ENCODE measurements around the gene COX19. TPM values are rescaled to one million over a fixed set of nuclear protein-coding genes. Genes with fewer than 3 reads are reported as not detected.

COX19 gene
- polyA plus RNA-seq, 1 donor from 2014 or later: 16.0 TPM

DNA sequence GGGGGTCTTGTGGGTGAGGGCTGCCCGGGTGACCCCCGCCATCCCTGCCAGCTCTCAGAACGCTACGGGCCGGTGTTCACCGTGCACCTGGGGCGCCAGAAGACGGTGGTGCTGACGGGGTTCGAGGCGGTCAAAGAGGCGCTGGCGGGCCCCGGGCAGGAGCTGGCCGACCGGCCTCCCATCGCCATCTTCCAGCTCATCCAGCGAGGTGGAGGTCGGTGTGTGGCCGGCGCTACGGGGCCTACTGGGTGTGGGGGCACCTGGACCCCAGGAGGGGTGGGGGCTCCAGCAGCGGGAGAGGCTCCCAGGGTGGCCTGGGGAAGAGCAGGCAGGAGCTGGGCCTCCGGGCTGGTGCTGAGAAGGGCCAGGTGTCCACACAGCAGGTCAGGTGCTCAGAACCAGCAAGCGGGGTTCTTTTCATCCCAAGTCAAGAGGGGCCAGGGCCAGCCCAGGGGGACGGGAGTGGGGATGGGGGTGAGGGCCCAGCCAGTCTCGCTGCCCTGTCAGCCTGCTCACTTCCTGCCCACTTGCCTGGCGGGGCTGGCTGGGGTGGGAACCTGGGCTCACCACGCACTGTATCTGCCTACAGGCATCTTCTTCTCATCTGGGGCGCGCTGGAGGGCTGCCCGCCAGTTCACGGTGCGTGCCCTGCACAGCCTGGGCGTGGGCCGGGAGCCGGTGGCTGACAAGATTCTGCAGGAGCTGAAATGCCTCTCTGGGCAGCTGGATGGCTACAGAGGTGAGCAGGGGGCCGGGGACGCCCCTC, 9.2 kb upstream of the COX19 start:
- Histone ChIP-seq H3K79me2 (replicated peaks; ENCODE audit: insufficient read depth, low read length) (no peaks in the 10 kb centered on the region), H4K20me1 (ENCODE audit: insufficient read depth) (no peaks in the 10 kb centered on the region), H3K4me3 (ENCODE audit: low read length) (no peak overlapping the region), H3K27ac (ENCODE audit: low read length) (no peak overlapping the region), H3K9me3 (ENCODE audit: low read length) (no peaks in the 10 kb centered on the region), H3K4me2 (ENCODE audit: low read length) (no peak overlapping the region), H2AFZ (ENCODE audit: low read depth, low read length) (no peak overlapping the region), H3K27me3 (ENCODE audit: insufficient read depth, low read depth, low read length) (no peaks in the 10 kb centered on the region), H3F3A (ENCODE audit: insufficient read depth, low read length, poor library complexity, severe bottlenecking) (no peaks in the 10 kb centered on the region), H3K9ac (ENCODE audit: low read length) (no peak overlapping the region), H3K9me2 (ENCODE audit: insufficient read depth, low read length) (no peaks in the 10 kb centered on the region), H3K36me3 (ENCODE audit: insufficient read depth, low read length) (no peaks in the 10 kb centered on the region)
- TF ChIP-seq SMC3 (conservative IDR thresholded peaks at IDR 0.05; ENCODE audit: poor library complexity): no peak
- no peak for TF ChIP-seq POLR2AphosphoS5 (IDR thresholded peaks at IDR 0.05)
- TF ChIP-seq MXI1 (conservative IDR thresholded peaks at IDR 0.05; ENCODE audit: poor library complexity, severe bottlenecking): no peak
- no peak for TF ChIP-seq REST (IDR thresholded peaks at IDR 0.05; ENCODE audit: borderline replicate concordance)
- TF ChIP-seq RAD21 (conservative IDR thresholded peaks at IDR 0.05): no peak
- TF ChIP-seq, protein P1, sequence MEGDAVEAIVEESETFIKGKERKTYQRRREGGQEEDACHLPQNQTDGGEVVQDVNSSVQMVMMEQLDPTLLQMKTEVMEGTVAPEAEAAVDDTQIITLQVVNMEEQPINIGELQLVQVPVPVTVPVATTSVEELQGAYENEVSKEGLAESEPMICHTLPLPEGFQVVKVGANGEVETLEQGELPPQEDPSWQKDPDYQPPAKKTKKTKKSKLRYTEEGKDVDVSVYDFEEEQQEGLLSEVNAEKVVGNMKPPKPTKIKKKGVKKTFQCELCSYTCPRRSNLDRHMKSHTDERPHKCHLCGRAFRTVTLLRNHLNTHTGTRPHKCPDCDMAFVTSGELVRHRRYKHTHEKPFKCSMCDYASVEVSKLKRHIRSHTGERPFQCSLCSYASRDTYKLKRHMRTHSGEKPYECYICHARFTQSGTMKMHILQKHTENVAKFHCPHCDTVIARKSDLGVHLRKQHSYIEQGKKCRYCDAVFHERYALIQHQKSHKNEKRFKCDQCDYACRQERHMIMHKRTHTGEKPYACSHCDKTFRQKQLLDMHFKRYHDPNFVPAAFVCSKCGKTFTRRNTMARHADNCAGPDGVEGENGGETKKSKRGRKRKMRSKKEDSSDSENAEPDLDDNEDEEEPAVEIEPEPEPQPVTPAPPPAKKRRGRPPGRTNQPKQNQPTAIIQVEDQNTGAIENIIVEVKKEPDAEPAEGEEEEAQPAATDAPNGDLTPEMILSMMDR (IDR thresholded peaks at IDR 0.05; ENCODE audit: poor library complexity, severe bottlenecking): no peak
- no peak for TF ChIP-seq TAF1 (IDR thresholded peaks at IDR 0.05; ENCODE audit: low read depth)
- TF ChIP-seq EZH2 (IDR thresholded peaks at IDR 0.05; ENCODE audit: borderline replicate concordance, insufficient read depth, low read length, poor library complexity, severe bottlenecking): no peak
- no peak for TF ChIP-seq EP300 (conservative IDR thresholded peaks at IDR 0.05; ENCODE audit: poor library complexity, severe bottlenecking)

GRCh38 chr7:983616-984071, 8.3 kb upstream of the COX19 start:
- no peaks in the 10 kb centered on the region for H3K79me2 ChIP-seq (replicated peaks; ENCODE audit: insufficient read depth, low read length)
- TF ChIP-seq POLR2AphosphoS5 (IDR thresholded peaks at IDR 0.05): no peak
- no peak for TF ChIP-seq RAD21 (conservative IDR thresholded peaks at IDR 0.05)
- TF ChIP-seq EP300 (conservative IDR thresholded peaks at IDR 0.05; ENCODE audit: poor library complexity, severe bottlenecking): no peak
- TF ChIP-seq REST (IDR thresholded peaks at IDR 0.05; ENCODE audit: borderline replicate concordance): no peak
- no peak for TF ChIP-seq SMC3 (conservative IDR thresholded peaks at IDR 0.05; ENCODE audit: poor library complexity)
- no peak for TF ChIP-seq TAF1 (IDR thresholded peaks at IDR 0.05; ENCODE audit: low read depth)
- TF ChIP-seq EZH2 (IDR thresholded peaks at IDR 0.05; ENCODE audit: borderline replicate concordance, insufficient read depth, low read length, poor library complexity, severe bottlenecking): no peak
- TF ChIP-seq, protein P1 (IDR thresholded peaks at IDR 0.05; ENCODE audit: poor library complexity, severe bottlenecking): no peak
- no peak for TF ChIP-seq MXI1 (conservative IDR thresholded peaks at IDR 0.05; ENCODE audit: poor library complexity, severe bottlenecking)
- no peaks in the 10 kb centered on the region for H4K20me1 ChIP-seq (ENCODE audit: insufficient read depth)
- no peaks in the 10 kb centered on the region for H3F3A ChIP-seq (ENCODE audit: insufficient read depth, low read length, poor library complexity, severe bottlenecking)
- no peak overlapping the region for H3K4me2 ChIP-seq (ENCODE audit: low read length)
- no peak overlapping the region for H3K4me3 ChIP-seq (ENCODE audit: low read length)
- H3K9ac ChIP-seq (ENCODE audit: low read length): no peak overlapping the region
- H2AFZ ChIP-seq (ENCODE audit: low read depth, low read length): no peak overlapping the region
- no peaks in the 10 kb centered on the region for H3K9me2 ChIP-seq (ENCODE audit: insufficient read depth, low read length)
- H3K27ac ChIP-seq (ENCODE audit: low read length): no peak overlapping the region
- no peaks in the 10 kb centered on the region for H3K27me3 ChIP-seq (ENCODE audit: insufficient read depth, low read depth, low read length)
- no peaks in the 10 kb centered on the region for H3K36me3 ChIP-seq (ENCODE audit: insufficient read depth, low read length)
- H3K9me3 ChIP-seq (ENCODE audit: low read length): no peaks in the 10 kb centered on the region

Measured in neural cell (in vitro differentiated cells).